HG03378 (cell line): ENCODE results near the gene TTYH2.

Source experiments
- ATAC-seq: cut with Tn5 transposase; IDR thresholded peaks from one replicate; pipeline ENCODE4 v1.9.1; 2021; ENCODE audit warnings: mild to moderate bottlenecking, moderate library complexity; ENCODE audit not compliant: unreplicated experiment

The TTYH2 gene

GRCh38 chr17:74233937-74234336, 20.6 kb downstream of the TTYH2 start:
- no peak for ATAC-seq

DNA sequence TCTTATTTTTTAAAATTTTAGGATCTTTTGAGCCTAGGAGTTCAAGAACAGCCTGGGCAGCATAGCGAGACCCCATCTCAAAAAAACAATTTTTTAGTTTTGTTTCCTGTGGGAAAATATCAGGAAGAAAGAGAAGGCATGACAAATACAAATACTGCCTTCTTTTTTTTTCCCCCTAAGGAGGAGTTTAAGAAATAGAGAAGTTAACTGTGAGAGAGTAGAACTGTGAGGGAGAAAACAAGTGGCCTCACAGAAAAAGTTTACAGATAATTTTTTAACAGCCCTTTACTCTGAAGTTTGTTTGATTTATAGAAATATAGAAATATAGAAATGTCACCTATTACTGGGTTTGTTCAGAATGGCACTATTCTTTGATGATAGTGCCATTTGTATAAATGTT, 21.1 kb downstream of the TTYH2 start:
- no peak for ATAC-seq

GRCh38 chr17:74235040-74235581, 21.7 kb downstream of the TTYH2 start:
- no peak for ATAC-seq

GRCh38 chr17:74235911-74236371, 22.6 kb downstream of the TTYH2 start:
- ATAC-seq, result no peak

GRCh38 chr17:74237321-74237720, 23.9 kb downstream of the TTYH2 start:
- no peak for ATAC-seq

GRCh38 chr17:74239172-74239571, 25.8 kb downstream of the TTYH2 start:
- ATAC-seq, result no peak

GRCh38 chr17:74240618-74241205, 27.3 kb downstream of the TTYH2 start:
- ATAC-seq, result no peak

- ATAC-seq, result no peak
Measured at GRCh38 chr17:74241431-74241830, 28.1 kb downstream of the TTYH2 start.

DNA sequence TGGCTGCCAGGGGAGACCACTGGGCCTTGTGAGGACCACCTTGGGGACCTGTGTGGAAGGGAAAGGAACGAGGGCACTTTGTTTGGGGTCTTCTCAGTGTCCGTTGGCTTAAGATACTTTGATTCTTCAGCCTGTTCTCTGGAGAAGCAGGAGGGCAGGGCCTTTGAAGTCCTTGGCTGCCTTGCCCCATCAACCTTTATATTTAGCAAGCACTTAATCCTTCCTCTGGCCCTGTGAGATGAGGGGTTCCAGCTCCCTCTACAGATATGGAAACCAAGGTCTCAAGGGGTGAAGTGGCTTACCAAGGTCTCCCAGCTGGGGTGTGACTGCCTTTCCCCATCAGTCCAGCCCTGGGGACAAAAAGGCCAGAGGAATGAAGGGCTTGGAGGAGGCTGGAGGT, 28.5 kb downstream of the TTYH2 start:
- ATAC-seq, result no peak

DNA sequence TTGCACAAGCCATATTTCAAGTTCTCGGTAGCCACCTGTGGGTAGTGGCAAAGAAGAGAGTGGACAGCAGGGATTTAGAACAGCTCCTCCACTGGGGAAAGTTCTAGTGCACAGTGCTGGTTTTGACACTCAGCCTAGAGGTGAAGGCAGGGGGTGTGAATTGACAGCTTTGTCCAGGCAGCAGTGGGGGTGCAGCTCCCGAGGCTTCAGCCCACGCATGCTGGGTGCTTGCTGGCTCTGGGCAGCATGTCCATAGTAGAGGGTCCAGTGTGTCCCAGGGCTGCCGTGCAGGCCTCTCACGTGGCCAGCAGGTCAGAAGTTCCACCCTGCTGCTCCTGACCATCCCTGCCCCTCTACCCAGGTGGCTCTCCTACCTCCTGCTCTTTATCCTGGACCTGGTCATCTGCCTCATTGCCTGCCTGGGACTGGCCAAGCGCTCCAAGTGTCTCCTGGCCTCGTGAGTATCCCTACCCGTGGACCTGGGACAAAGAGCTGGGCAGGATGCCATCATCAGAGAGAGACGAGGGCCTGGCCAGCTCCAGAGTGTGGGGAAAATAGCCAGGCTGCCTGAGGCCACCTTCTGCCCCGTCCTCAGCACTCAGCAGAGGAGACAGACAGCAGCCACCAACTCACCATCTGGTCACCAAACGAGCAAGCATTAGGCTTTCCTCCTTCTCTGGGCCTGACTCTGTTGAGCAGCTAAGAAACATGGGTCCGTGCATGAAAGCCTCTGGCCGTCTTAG, 29.8 kb downstream of the TTYH2 start:
- ATAC-seq, result no peak

DNA sequence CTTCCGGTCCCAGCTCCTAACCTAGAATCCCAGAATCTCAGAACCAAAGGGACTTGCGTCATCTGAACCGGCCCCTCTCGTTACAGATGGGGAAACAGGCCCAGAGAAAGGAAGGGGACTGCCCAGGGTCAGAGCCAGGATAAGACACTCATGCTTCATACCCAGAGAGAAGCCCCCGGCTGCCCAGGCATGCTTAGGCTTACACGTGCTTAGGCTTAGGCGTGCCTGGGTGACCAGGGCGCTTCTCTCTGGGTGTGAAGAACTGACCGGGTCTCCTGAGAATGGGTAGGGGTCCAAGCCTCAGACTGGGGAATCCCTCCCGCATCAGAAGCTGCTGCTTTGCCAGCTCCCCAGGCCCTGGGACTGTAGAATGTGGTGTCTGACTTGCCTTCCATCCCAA, 30.8 kb downstream of the TTYH2 start:
- ATAC-seq, result no peak

DNA sequence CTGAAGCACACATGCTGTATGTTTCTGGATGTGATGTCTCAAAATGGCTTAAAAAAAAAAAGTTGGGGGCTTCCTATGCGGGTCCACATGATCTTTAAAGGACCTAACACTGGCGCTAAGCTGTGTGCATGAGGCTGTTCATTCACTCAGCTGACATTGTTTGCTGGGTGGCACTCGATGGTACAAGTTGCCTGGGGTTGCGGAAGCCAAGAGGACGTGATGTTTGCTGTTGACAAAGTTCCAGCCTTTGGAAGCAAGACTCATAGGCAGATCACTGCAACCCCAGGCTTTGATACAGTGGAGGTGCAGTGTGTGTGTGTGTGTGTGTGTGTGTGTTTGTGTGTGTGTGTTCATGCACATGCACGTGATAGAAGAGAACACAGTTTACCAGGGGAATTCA, 31.2 kb downstream of the TTYH2 start:
- no peak for ATAC-seq

- ATAC-seq, result no peak
Measured at GRCh38 chr17:74245145-74245831, 31.9 kb downstream of the TTYH2 start.

DNA sequence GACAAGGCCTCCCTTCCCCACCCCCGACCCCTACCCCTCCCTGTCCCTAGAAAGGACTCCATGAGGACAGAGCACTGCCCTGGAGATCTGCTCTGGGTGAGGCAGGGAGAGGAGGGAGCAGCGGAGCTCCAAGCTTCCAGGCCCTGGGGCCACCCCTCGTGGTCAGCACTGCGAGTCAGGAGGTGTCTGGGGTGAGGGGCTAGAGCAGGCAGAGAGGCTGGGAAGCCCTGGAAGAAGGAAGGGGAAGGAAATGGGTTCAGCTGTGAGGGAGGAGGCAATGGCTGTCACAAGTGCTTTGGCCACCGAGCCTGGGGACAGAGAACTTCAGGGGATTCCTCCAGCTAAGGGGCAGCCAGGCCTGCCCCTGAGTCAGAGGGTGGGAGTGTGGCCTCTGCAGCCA, 32.5 kb downstream of the TTYH2 start:
- no peak for ATAC-seq

DNA sequence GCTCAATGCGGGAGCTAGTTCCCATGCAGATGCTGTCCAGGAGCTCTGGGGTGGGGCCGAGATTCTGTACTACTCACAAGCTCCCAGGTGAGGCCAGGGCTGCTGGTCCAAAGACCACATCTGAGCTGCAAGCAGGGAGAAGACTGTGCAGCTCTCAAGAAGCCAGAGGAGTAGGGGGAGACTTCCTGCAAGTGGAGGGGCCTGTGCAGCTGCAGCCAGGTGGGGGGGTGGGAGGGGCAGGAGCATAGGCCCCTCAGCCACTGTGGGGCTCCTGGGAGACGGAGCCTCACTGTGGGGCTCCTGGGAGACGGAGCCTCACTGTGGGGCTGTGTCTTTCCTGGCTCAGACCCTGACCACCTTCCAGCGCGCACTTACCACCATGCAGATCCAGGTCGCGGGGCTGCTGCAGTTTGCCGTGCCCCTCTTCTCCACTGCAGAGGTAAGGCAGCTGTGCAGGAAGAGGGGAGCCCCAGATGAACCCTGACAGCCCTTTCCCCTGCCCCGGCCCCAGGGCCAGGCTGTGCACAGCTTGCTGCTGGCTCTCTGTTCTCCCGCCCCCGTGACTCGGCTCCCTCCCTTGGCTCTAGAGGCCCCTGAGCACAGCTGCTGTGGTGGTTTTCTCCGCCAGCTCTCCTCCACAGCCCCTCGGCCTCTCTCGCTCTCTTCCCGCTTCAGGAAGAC, 36.4 kb downstream of the TTYH2 start:
- ATAC-seq, result no peak

DNA sequence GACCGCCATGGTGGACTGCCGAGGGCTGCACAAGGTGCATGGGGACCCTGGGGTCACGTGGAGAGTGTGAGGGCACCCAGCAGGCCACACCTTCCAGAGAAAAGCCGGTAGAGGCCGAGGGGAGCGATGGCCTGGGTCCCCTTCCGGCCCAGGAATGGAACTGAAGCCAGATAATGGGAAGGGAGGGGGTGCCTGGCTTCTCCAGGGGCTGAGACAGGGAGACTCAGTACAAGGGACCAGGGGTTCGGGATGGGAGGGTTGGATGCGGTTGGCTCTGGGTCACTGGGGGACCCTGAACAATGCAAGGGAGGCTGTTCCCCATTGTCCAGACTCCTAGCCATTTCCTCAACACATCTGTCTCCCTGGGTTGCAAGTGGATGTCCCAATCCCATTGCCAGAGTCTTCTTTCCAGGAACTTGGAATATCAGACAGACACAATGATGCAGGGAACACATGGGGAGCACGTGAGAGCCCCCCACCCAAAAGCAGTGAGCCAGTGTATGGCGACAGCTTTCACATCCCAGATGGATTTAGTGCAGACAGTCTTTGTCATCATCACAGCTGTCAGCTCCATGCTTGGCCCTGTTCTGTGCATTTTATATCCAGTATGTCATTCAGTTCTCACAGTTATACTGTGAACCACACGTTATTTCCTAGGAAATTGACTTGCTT, 37.1 kb downstream of the TTYH2 start:
- no peak for ATAC-seq

GRCh38 chr17:74251051-74251450, 37.7 kb downstream of the TTYH2 start:
- ATAC-seq, result no peak

DNA sequence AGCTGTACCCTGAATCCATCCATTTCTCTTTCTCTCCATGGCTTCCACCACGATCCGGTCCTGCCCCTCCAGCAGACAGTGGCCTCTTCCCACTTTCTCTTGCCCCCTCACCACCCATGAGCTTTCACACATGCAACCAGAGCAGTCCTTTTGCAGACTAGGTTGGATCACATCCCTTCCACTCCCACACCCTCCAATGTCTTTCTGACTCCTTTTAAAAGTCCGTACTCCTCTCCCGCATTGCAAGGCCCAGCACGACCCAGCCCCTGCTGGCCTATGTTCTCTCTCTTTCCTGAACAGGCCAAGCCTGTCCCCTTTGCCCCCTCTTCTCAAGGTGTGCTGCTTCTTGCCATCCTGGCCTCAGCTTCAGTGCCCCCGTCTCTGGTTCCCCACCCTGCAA, 38.2 kb downstream of the TTYH2 start:
- ATAC-seq, result no peak

DNA sequence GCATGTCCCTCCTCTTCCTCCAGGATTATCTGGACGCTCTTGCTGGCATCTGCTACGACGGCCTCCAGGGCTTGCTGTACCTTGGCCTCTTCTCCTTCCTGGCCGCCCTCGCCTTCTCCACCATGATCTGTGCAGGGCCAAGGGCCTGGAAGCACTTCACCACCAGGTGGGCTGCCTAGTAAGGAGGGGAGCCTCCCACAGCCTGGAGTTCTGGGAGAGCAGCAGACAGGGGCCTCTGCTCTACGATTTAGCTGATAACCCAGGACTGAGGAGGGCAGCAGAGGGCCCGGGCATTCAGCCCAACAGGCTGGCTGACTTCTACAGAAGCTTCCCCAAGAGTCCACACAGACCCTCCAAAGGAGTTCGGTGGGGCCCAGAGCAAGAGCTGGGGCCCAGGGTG, 38.8 kb downstream of the TTYH2 start:
- ATAC-seq, result no peak

DNA sequence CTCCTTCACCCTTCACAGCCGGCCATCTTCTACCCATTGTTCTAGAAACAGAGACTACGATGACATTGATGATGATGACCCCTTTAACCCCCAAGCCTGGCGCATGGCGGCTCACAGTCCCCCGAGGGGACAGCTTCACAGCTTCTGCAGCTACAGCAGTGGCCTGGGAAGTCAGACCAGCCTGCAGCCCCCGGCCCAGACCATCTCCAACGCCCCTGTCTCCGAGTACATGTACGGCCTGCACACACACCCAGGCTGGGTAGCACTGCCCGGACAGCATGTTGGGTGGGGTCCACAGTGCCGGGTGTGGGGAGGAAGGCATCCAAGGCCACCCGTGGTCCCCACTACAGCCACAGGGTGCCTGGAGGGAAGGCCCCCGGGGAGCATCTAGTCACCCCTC, 39.7 kb downstream of the TTYH2 start:
- no peak for ATAC-seq

DNA sequence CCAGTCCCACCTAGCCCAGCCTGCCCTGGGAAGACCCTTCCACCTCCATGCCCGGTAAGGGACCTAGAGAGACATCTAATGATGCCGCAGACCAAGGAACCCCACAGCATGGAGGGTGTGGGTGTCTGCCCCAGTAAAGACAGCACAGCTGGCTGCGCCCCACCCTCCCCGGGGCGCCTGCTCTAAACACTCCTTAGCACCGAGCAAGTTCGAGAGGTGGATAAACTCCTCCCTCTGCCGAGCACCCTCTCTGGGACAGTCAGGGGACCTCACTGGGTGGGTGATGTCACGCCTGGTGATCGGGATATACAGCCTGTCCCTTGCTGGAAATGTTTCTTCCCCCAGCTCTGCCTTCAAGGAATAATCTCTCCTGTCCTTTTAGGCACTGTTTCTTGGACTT, 43.9 kb downstream of the TTYH2 start:
- ATAC-seq, result no peak
